Peyer's patch (tissue), 4 donors: ENCODE results near the gene RASSF8. TPM values are rescaled to one million over a fixed set of nuclear protein-coding genes. Genes with fewer than 3 reads are reported as not detected.

Experiments used
- DNase-seq, 3 donors: peaks; one replicate each; pipeline ENCODE4 v3.0.0-alpha.2; 2017 to 2019
- H3K27ac ChIP-seq, 4 donors: fragments of 200-600 bp; sonication (generic); one replicate each; pipeline ENCODE4 v1.5.1; 2016 to 2019
- H3K27me3 ChIP-seq, 2 donors: fragments of 200-600 bp; sonication (generic); one replicate each; pipeline ENCODE4 v1.5.1; 2019
- H3K36me3 ChIP-seq, 3 donors: fragments of 200-600 bp; sonication (generic); one replicate each; pipeline ENCODE4 v1.5.1; 2016 to 2019
- H3K4me1 ChIP-seq, 4 donors: fragments of 200-600 bp; sonication (generic); one replicate each; pipeline ENCODE4 v1.5.1; 2016 to 2019
- H3K4me3 ChIP-seq, 4 donors: fragments of 200-600 bp; sonication (generic); 1 replicate in 3 of 4; 2 replicates in 1 of 4; pipeline ENCODE4 v1.5.1; 2016 to 2019; ENCODE audit warnings: mild to moderate bottlenecking in 1 of 4
- H3K9me3 ChIP-seq, 4 donors: fragments of 200-600 bp; sonication (generic); one replicate each; pipeline ENCODE4 v1.5.1; 2016 to 2019; ENCODE audit warnings: mild to moderate bottlenecking in 1 of 4
- CTCF ChIP-seq, 6 experiments: fragments of 450-650 bp in 4 of 6; fragments of 200-600 bp in 2 of 6; sonication (generic) in 1 of 6; IDR thresholded peaks; one replicate each; pipeline ENCODE4 v1.5.1; 2017 to 2019; ENCODE audit warnings: antibody characterized with exemption in 6 of 6, mild to moderate bottlenecking in 3 of 6, moderate library complexity in 1 of 6
- POLR2A ChIP-seq, 2 donors: fragments of 450-650 bp; IDR thresholded peaks; one replicate each; pipeline ENCODE4 v1.5.1; 2017; ENCODE audit warnings: antibody characterized with exemption in 2 of 2, mild to moderate bottlenecking in 2 of 2, moderate library complexity in 2 of 2
- total RNA-seq, 4 donors: library from RNA; depleted of rRNA; stranded (reverse); fragments of >200 nt; gene quantifications; one replicate each; pipeline ENCODE4 v1.1.0, GENCODE V29; 2016

Gene RASSF8
- total RNA-seq, 4 donors from 2014 or later = 1.2 to 56.9 (median 12.0) TPM

GRCh38 chr12:26116829-26117715 lies 158.6 kb downstream of the RASSF8 start:
- no peak for DNase-seq
- Histone ChIP-seq H3K9me3 (no peaks in the 10 kb centered on the region), H3K4me1 (peaks cover 0 to 18% (median 3%) of the 10 kb centered on the region in 4 donors), H3K27ac (peak overlapping the region in 2 of 4 donors; percentile 13 to 58), H3K4me3 (no peak overlapping the region), H3K36me3 (no peaks in the 10 kb centered on the region), H3K27me3 (no peaks in the 10 kb centered on the region)
- no peak for TF ChIP-seq POLR2A (IDR thresholded peaks at IDR 0.05)
- no peak for TF ChIP-seq CTCF (IDR thresholded peaks at IDR 0.05)

GRCh38 chr12:26118308-26118707 lies 159.8 kb downstream of the RASSF8 start:
- Histone ChIP-seq H3K27ac (peak overlapping the region in 2 of 4 donors; percentile 29 to 50), H3K27me3 (no peaks in the 10 kb centered on the region), H3K4me1 (peaks cover 0 to 18% (median 3%) of the 10 kb centered on the region in 4 donors), H3K9me3 (no peaks in the 10 kb centered on the region), H3K36me3 (no peaks in the 10 kb centered on the region), H3K4me3 (no peak overlapping the region)
- DNase-seq = no peak
- TF ChIP-seq CTCF (IDR thresholded peaks at IDR 0.05) = no peak
- no peak for TF ChIP-seq POLR2A (IDR thresholded peaks at IDR 0.05)

- no peak for DNase-seq
- H3K27me3 ChIP-seq = no peaks in the 10 kb centered on the region
- H3K36me3 ChIP-seq = no peaks in the 10 kb centered on the region
- H3K4me1 ChIP-seq = peaks cover 0 to 24% (median 3%) of the 10 kb centered on the region in 4 donors
- H3K27ac ChIP-seq = peak overlapping the region in 1 of 4 donors; percentile 55
- TF ChIP-seq CTCF (IDR thresholded peaks at IDR 0.05) (peak; percentile 11 to 68 (median 52)), POLR2A (IDR thresholded peaks at IDR 0.05) (no peak)
- no peaks in the 10 kb centered on the region for H3K9me3 ChIP-seq
- H3K4me3 ChIP-seq = no peak overlapping the region
Observed at GRCh38 chr12:26119391-26119989, 161.0 kb downstream of the RASSF8 start.

GRCh38 chr12:26120561-26121274 lies 162.2 kb downstream of the RASSF8 start:
- H3K4me1 ChIP-seq = peaks cover 0 to 21% (median 0%) of the 10 kb centered on the region in 4 donors
- DNase-seq = no peak
- no peaks in the 10 kb centered on the region for H3K27me3 ChIP-seq
- H3K4me3 ChIP-seq = no peak overlapping the region
- TF ChIP-seq POLR2A (IDR thresholded peaks at IDR 0.05) (no peak), CTCF (IDR thresholded peaks at IDR 0.05) (no peak)
- H3K27ac ChIP-seq = peak overlapping the region in 3 of 4 donors; percentile 86 to 94 (median 92)
- no peaks in the 10 kb centered on the region for H3K9me3 ChIP-seq
- H3K36me3 ChIP-seq = no peaks in the 10 kb centered on the region

GRCh38 chr12:26121323-26122060 lies 163.0 kb downstream of the RASSF8 start:
- Histone ChIP-seq H3K4me1 (peaks cover 0 to 21% (median 0%) of the 10 kb centered on the region in 4 donors), H3K27me3 (no peaks in the 10 kb centered on the region), H3K4me3 (peak overlapping the region; percentile 52 to 72 (median 68)), H3K9me3 (no peaks in the 10 kb centered on the region), H3K36me3 (no peaks in the 10 kb centered on the region), H3K27ac (peak overlapping the region; percentile 45 to 94 (median 89))
- peak in 1 of 3 donors; percentile 44 for DNase-seq
- TF ChIP-seq POLR2A (IDR thresholded peaks at IDR 0.05) = no peak
- no peak for TF ChIP-seq CTCF (IDR thresholded peaks at IDR 0.05)
